Transverse colon (tissue), 4 donors: ENCODE measurements around the gene TLL2. TPM values are rescaled to one million over a fixed set of nuclear protein-coding genes. Genes with fewer than 3 reads are reported as not detected.

ENCODE experiments used
- DNase-seq: peaks from one replicate; pipeline ENCODE4 v3.0.0-alpha.2; 2019
- H3K27ac ChIP-seq, 4 donors: fragments of 200-600 bp; sonication (generic); 2 replicates each; pipeline ENCODE4 v1.5.1; 2016 to 2018; ENCODE audit warnings: inconsistent platforms in 4 of 4
- H3K27me3 ChIP-seq: fragments of 200-600 bp; sonication (generic); 2 replicates; pipeline ENCODE4 v1.5.1; 2017; ENCODE audit warnings: inconsistent platforms
- H3K36me3 ChIP-seq, 4 donors: fragments of 200-600 bp; sonication (generic); 2 replicates each; pipeline ENCODE4 v1.5.1; 2017 to 2019; ENCODE audit warnings: inconsistent platforms in 4 of 4
- H3K4me1 ChIP-seq, 4 donors: fragments of 200-600 bp; sonication (generic); 2 replicates each; pipeline ENCODE4 v1.5.1; 2017 to 2020; ENCODE audit warnings: inconsistent platforms in 4 of 4
- H3K4me3 ChIP-seq, 4 donors: fragments of 200-600 bp; sonication (generic); 1 replicate in 1 of 4; 2 replicates in 3 of 4; pipeline versions ENCODE4 v1.5.1 to v1.6.1; 2017 to 2019; ENCODE audit warnings: inconsistent platforms in 4 of 4
- H3K9me3 ChIP-seq, 2 donors: fragments of 200-600 bp; sonication (generic); 2 replicates each; pipeline ENCODE4 v1.5.1; 2017 to 2019; ENCODE audit warnings: inconsistent platforms in 2 of 2
- CTCF ChIP-seq, 5 experiments: fragments of 200-600 bp in 3 of 5; fragments of 450-650 bp in 2 of 5; sonication (generic) in 3 of 5; IDR thresholded peaks; 1 replicate in 2 of 5; 2 replicates in 3 of 5; pipeline ENCODE4 v1.5.1; 2016 to 2017; ENCODE audit warnings: antibody characterized with exemption in 5 of 5, inconsistent platforms in 3 of 5, mild to moderate bottlenecking in 2 of 5, moderate library complexity in 1 of 5
- EP300 ChIP-seq: sonication (generic); formaldehyde crosslinking; IDR thresholded peaks from one replicate; pipeline ENCODE4 v1.6.1; 2017; ENCODE audit warnings: antibody characterized with exemption, low read depth
- POLR2A ChIP-seq: fragments of 450-650 bp; IDR thresholded peaks from one replicate; pipeline ENCODE4 v1.6.1; 2016; ENCODE audit warnings: antibody characterized with exemption, mild to moderate bottlenecking, moderate library complexity
- POLR2AphosphoS5 ChIP-seq, 3 donors: sonication (generic); formaldehyde crosslinking; IDR thresholded peaks; one replicate each; pipeline ENCODE4 v1.6.1; 2016; ENCODE audit warnings: antibody characterized with exemption in 3 of 3
- WGBS, 2 donors: methylation state at CpG; one replicate each; pipeline ENCODE4 v1.1.5; 2018; ENCODE audit warnings: low coverage in 1 of 2; 5-methylcytosine and 5-hydroxymethylcytosine counted together
- in situ Hi-C, 4 donors: fragments of 200-750 bp; cut with MboI; loops; one replicate each; pipeline versions ENCODE4 v1.15.0 to v1.15.1; 2017; ENCODE audit warnings: low sequenced_read_pairs in 3 of 4, low pct_ligation_motif_present in 1 of 4, low pct_unique_long_range_greater_than_20kb in 1 of 4
- intact Hi-C: fragments of 100-400 bp; cut with DNase I; formaldehyde crosslinking; loops from one replicate; pipeline ENCODE4 v1.15.1; 2023; ENCODE audit warnings: low total_unique reads
- total RNA-seq, 4 donors: library from RNA; depleted of rRNA; stranded (reverse); fragments of >200 nt; gene quantifications; one replicate each; pipeline ENCODE4 v1.1.0, GENCODE V29; 2016

Gene TLL2
- total RNA-seq, 4 donors from 2014 or later: 0.32 to 0.96 TPM; not detected in 2

GRCh38 chr10:96507044-96507443 is 6.7 kb downstream of the TLL2 start:
- Histone ChIP-seq H3K36me3 (no peaks in the 10 kb centered on the region), H3K9me3 (no peaks in the 10 kb centered on the region), H3K4me1 (no peaks in the 10 kb centered on the region), H3K4me3 (no peak overlapping the region), H3K27ac (no peak overlapping the region), H3K27me3 (peaks cover 5% of the 10 kb centered on the region)
- intact Hi-C loops (no loop called here), in situ Hi-C loops (loop anchor here in 2 of 4 donors (10.0 to 25.0 kb wide), 2 partner anchors 112 to 120 kb away; no protein-coding TSS in a partner anchor)
- WGBS, 2 donors: 70% methylated on average over 2 of the region's 2 CpGs; no CpG with 5 or more reads in 1 of the 2 donors
- no peak for DNase-seq
- no peak for TF ChIP-seq EP300
- no peak for TF ChIP-seq CTCF (IDR thresholded peaks at IDR 0.05)
- TF ChIP-seq POLR2AphosphoS5 (IDR thresholded peaks at IDR 0.05): no peak

- TF ChIP-seq POLR2AphosphoS5 (IDR thresholded peaks at IDR 0.05) (no peak), POLR2A (no peak), CTCF (IDR thresholded peaks at IDR 0.05) (no peak), EP300 (no peak)
- Histone ChIP-seq H3K27ac (no peak overlapping the region), H3K4me1 (no peaks in the 10 kb centered on the region), H3K9me3 (no peaks in the 10 kb centered on the region), H3K27me3 (no peaks in the 10 kb centered on the region), H3K36me3 (no peaks in the 10 kb centered on the region), H3K4me3 (no peak overlapping the region)
- DNase-seq: no peak
- intact Hi-C loops: no loop called here
- in situ Hi-C loops: loop anchor here in 2 of 4 donors (10.0 to 25.0 kb wide), 2 partner anchors 111 to 118 kb away; no protein-coding TSS in a partner anchor
- 51 to 70% methylated on average over 3 to 12 of the region's 12 CpGs for WGBS, 2 donors
These were observed 8.3 kb downstream of the TLL2 start for GRCh38 chr10:96505150-96506136.

- 43 to 89% methylated on average over 1 to 7 of the region's 7 CpGs for WGBS, 2 donors
- TF ChIP-seq POLR2AphosphoS5 (IDR thresholded peaks at IDR 0.05): no peak
- no peak for TF ChIP-seq CTCF (IDR thresholded peaks at IDR 0.05)
- TF ChIP-seq EP300: no peak
- TF ChIP-seq POLR2A: no peak
- DNase-seq: no peak
- Histone ChIP-seq H3K27ac (no peak overlapping the region), H3K4me3 (no peak overlapping the region), H3K9me3 (no peaks in the 10 kb centered on the region), H3K36me3 (no peaks in the 10 kb centered on the region), H3K27me3 (no peaks in the 10 kb centered on the region), H3K4me1 (no peaks in the 10 kb centered on the region)
- intact Hi-C loops (no loop called here), in situ Hi-C loops (loop anchor here in 2 of 4 donors (10.0 to 25.0 kb wide), 2 partner anchors 108 to 115 kb away; no protein-coding TSS in a partner anchor)
These were observed 11.0 kb downstream of the TLL2 start for GRCh38 chr10:96502561-96503282.

- H3K9me3 ChIP-seq: no peaks in the 10 kb centered on the region
- no peaks in the 10 kb centered on the region for H3K4me1 ChIP-seq
- H3K27me3 ChIP-seq: no peaks in the 10 kb centered on the region
- no peak for TF ChIP-seq POLR2A
- no peak for TF ChIP-seq POLR2AphosphoS5 (IDR thresholded peaks at IDR 0.05)
- TF ChIP-seq CTCF (IDR thresholded peaks at IDR 0.05): no peak
- no peak for TF ChIP-seq EP300
- WGBS, 2 donors: 83 to 100% methylated on average over 1 to 4 of the region's 4 CpGs
- no peak for DNase-seq
- in situ Hi-C loops (loop anchor here in 2 of 4 donors (10.0 to 25.0 kb wide), 2 partner anchors 107 to 115 kb away; no protein-coding TSS in a partner anchor), intact Hi-C loops (no loop called here)
- no peaks in the 10 kb centered on the region for H3K36me3 ChIP-seq
- no peak overlapping the region for H3K27ac ChIP-seq
- no peak overlapping the region for H3K4me3 ChIP-seq
These were observed 11.7 kb downstream of the TLL2 start for GRCh38 chr10:96501985-96502384.
